ENCODE results near the gene MS4A10.

DNA sequence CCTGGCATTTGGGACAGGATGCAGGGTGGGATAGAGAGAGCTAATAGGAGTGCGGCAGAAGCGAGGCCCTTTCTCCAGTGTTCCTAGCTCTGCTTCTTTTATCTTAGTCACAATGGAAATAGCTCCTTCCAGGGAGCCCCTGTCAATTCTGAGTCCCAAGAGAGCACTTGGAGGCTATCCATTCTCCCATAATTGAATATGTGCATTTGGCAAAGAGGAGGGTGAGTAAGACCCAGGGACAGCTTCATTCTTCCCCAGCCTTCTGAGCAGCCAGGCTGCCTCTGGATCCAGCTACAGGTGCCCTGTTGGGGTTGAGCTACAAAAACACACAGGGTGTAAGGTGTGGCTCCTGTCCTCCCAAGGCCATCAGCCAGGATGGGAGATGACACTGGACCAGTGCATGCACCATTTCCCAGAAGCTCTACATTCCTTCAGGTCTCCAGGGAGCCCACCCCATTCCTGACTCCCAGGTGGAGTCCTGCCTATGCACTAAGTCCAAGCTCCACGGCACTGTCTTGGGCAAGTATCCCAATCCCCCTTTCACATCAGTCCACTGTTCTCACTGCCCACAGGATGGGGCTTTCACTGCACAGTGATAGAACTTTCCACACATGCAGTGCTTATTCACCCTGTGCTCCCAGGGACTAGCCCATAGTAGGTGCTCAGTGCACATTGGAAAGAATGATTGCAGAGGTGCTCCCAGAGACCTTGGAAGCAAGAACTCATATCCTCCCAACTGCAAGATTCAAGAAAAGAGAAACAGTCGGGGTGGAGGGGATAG, 6.2 kb downstream of the MS4A10 start:
- TF ChIP-seq MLLT1 (IDR thresholded peaks at IDR 0.05) (no peak), TARDBP (IDR thresholded peaks at IDR 0.05; ENCODE audit: borderline replicate concordance) (no peak), ZSCAN29 (IDR thresholded peaks at IDR 0.05) (no peak), ZNF217 (IDR thresholded peaks at IDR 0.05) (no peak), CREB1 (IDR thresholded peaks at IDR 0.05; ENCODE audit: low read depth) (no peak), CEBPB (IDR thresholded peaks at IDR 0.05; ENCODE audit: borderline replicate concordance in 1 of 2, low read depth in 2 of 2, low read length in 2 of 2) (no peak), POLR2A (IDR thresholded peaks at IDR 0.05; ENCODE audit: low read depth, low read length) (no peak), EP300 (IDR thresholded peaks at IDR 0.05; ENCODE audit: borderline replicate concordance in 1 of 2, control insufficient read depth in 1 of 2, low read depth in 2 of 2, low read length in 2 of 2) (no peak), DPF2 (IDR thresholded peaks at IDR 0.05) (no peak), CTCF (IDR thresholded peaks at IDR 0.05 in 2 of 3, conservative IDR thresholded peaks at IDR 0.05 in 1 of 3; ENCODE audit: control insufficient read depth in 2 of 3, extremely low read depth in 1 of 3, insufficient read depth in 1 of 3, low read depth in 3 of 3, low read length in 3 of 3) (no peak), MYC (IDR thresholded peaks at IDR 0.05; ENCODE audit: insufficient read depth, insufficient read length, insufficient replicate concordance, low read length, severe bottlenecking) (no peak), RFX5 (IDR thresholded peaks at IDR 0.05; ENCODE audit: low read depth, low read length) (no peak), SMC3 (IDR thresholded peaks at IDR 0.05; ENCODE audit: borderline replicate concordance, low read length) (no peak), EZH2 (IDR thresholded peaks at IDR 0.05; ENCODE audit: borderline replicate concordance, control insufficient read depth, low read depth, low read length) (no peak)
